K562 (cell line): Measurements from ENCODE around the gene COX18. TPM values are rescaled to one million over a fixed set of nuclear protein-coding genes. Genes with fewer than 3 reads are reported as not detected.

Experiments used
- ATAC-seq: fragments of 200-7000 bp; cut with Tn5 transposase; 3 replicates; pipeline ENCODE4 v1.9.1; 2020; ENCODE audit warnings: moderate library complexity
- BruUV-seq: library from RNA; stranded (reverse); fragments of 400-500 nt; replicated peaks from 2 replicates; lab custom pipeline; 2021; lab: Mats Ljungman, UMichigan
- CTCF ChIA-PET: fragments of 300-600 bp; formaldehyde crosslinking; extraction: SDS; loops from one replicate; lab custom pipeline; 2021; ENCODE audit warnings: low intra/inter-chr PET ratio; lab: Yijun Ruan, JAX
- POLR2A ChIA-PET: fragments of 300-600, 350-650 bp; sonication (Branson Sonifier 250); formaldehyde crosslinking; extraction: SDS; loops from one replicate; lab custom pipeline; 2021; ENCODE audit warnings: antibody characterized with exemption, inconsistent platforms; lab: Yijun Ruan, JAX
- DNase-seq, 4 experiments: peaks; one replicate each; pipeline versions ENCODE4 v3.0.0 to v3.0.0-alpha.2; 2011 to 2018; ENCODE audit warnings: low spot score in 3 of 4, mixed read lengths in 3 of 4; ENCODE audit errors: extremely low read depth in 1 of 4
- FAIRE-seq: peaks from 2 replicates; lab custom pipeline; 2011; peaks lifted over from hg19 to GRCh38; lab: Jason Lieb, UNC
- H2AFZ ChIP-seq: 2 replicates; pipeline ENCODE4 v1.6.0; 2011; ENCODE audit warnings: low read depth, low read length, control low read depth, inconsistent platforms
- H3K27ac ChIP-seq: fragments of 200-600 bp; 3 replicates; pipeline ENCODE4 v1.8.0; 2011; ENCODE audit warnings: low read depth, mild to moderate bottlenecking, control low read depth, inconsistent platforms, low read length, moderate library complexity, mixed read lengths; ENCODE audit errors: extremely low read depth
- H3K27me3 ChIP-seq, 2 experiments: fragments of 300-600 bp in 1 of 2; 2 replicates in 1 of 2; 3 replicates in 1 of 2; pipeline versions ENCODE4 v1.6.0 to v1.8.0; 2011; ENCODE audit warnings: inconsistent platforms in 2 of 2, low read length in 2 of 2, mild to moderate bottlenecking in 1 of 2, mixed read lengths in 1 of 2, moderate library complexity in 1 of 2; ENCODE audit not compliant: control insufficient read depth in 2 of 2, insufficient read depth in 2 of 2
- H3K36me3 ChIP-seq: fragments of 300-600 bp; 3 replicates; pipeline ENCODE4 v1.8.0; 2011; ENCODE audit warnings: mild to moderate bottlenecking, low read length, inconsistent platforms; ENCODE audit not compliant: control insufficient read depth, insufficient read depth
- H3K4me1 ChIP-seq, 2 experiments: fragments of 200-600 bp in 1 of 2; replicated peaks in 1 of 2; 2 replicates in 1 of 2; 3 replicates in 1 of 2; pipeline versions ENCODE4 v1.5.1 to v1.8.0; 2011; ENCODE audit warnings: inconsistent platforms in 2 of 2, low read length in 2 of 2, mild to moderate bottlenecking in 1 of 2, mixed read lengths in 1 of 2, moderate library complexity in 1 of 2; ENCODE audit not compliant: control insufficient read depth in 2 of 2, insufficient read depth in 2 of 2
- H3K4me2 ChIP-seq: 2 replicates; pipeline ENCODE4 v1.6.1; 2011; ENCODE audit warnings: low read length, control low read depth, inconsistent platforms, mixed read lengths; ENCODE audit not compliant: insufficient read depth
- H3K4me3 ChIP-seq: fragments of 200-600 bp; sonication (generic), shearing (Covaris generic); 2 replicates; pipeline ENCODE4 v1.5.1; 2016; ENCODE audit warnings: control low read depth, inconsistent platforms
- H3K79me2 ChIP-seq: fragments of 200-600 bp; 3 replicates; pipeline ENCODE4 v1.8.0; 2011; ENCODE audit warnings: low read length, inconsistent platforms; ENCODE audit not compliant: control insufficient read depth, insufficient read depth
- H3K9ac ChIP-seq, 2 experiments: 2 replicates each; pipeline versions ENCODE4 v1.6.0 to v1.6.1; 2011; ENCODE audit warnings: low read depth in 2 of 2, low read length in 2 of 2, control low read depth in 1 of 2, inconsistent platforms in 1 of 2, mild to moderate bottlenecking in 1 of 2, mixed read lengths in 1 of 2; ENCODE audit not compliant: insufficient read depth in 1 of 2
- H3K9me1 ChIP-seq: one replicate; pipeline ENCODE4 v1.6.0; 2011; ENCODE audit warnings: inconsistent platforms, mild to moderate bottlenecking, low read length, moderate library complexity; ENCODE audit not compliant: control insufficient read depth, insufficient read depth
- H3K9me3 ChIP-seq: replicated peaks from 2 replicates; pipeline ENCODE4 v1.5.1; 2011; ENCODE audit warnings: low read depth, low read length, inconsistent platforms; ENCODE audit not compliant: control insufficient read depth, insufficient read depth
- H4K20me1 ChIP-seq: replicated peaks from 2 replicates; pipeline ENCODE4 v1.6.1; 2011; ENCODE audit warnings: low read length, inconsistent platforms, mixed read lengths; ENCODE audit not compliant: control insufficient read depth, insufficient read depth
- CHAMP1 ChIP-seq: fragments of 450-650 bp; IDR thresholded peaks from 2 replicates; pipeline ENCODE4 v1.6.1; 2016; ENCODE audit warnings: mild to moderate bottlenecking
- CTCF ChIP-seq, 3 experiments: IDR thresholded peaks in 2 of 3; conservative IDR thresholded peaks in 1 of 3; 2 replicates each; pipeline ENCODE4 v1.5.1; 2011 to 2012; ENCODE audit warnings: low read length in 3 of 3, mild to moderate bottlenecking in 3 of 3, control low read depth in 2 of 3, improper control_type of control experiment in 1 of 3, inconsistent platforms in 1 of 3, low read depth in 1 of 3, mixed read lengths in 1 of 3, moderate library complexity in 1 of 3; ENCODE audit not compliant: insufficient read depth in 2 of 3
- E2F3 ChIP-seq: fragments of 250-450 bp; sonication (Bioruptor Pico); IDR thresholded peaks from 2 replicates; pipeline ENCODE4 v1.4.0; 2020; ENCODE audit warnings: mild to moderate bottlenecking
- ELF1 ChIP-seq: fragments of 200-800 bp; sonication (Bioruptor generic); IDR thresholded peaks from 2 replicates; pipeline ENCODE4 v1.6.1; 2016; ENCODE audit warnings: missing genetic modification characterization, missing compliant biosample characterization
- GMEB1 ChIP-seq: fragments of 250-450 bp; sonication (Bioruptor Pico); IDR thresholded peaks from 2 replicates; pipeline ENCODE4 v1.4.0; 2020; ENCODE audit warnings: mild to moderate bottlenecking
- HDAC2 ChIP-seq: fragments of 450-650 bp; IDR thresholded peaks from 2 replicates; pipeline ENCODE4 v1.6.1; 2016; ENCODE audit warnings: mild to moderate bottlenecking
- NBN ChIP-seq: fragments of 450-650 bp; IDR thresholded peaks from 2 replicates; pipeline ENCODE4 v1.6.1; 2016; ENCODE audit warnings: low read depth, mild to moderate bottlenecking
- THRB ChIP-seq: fragments of 450-650 bp; formaldehyde crosslinking; conservative IDR thresholded peaks from 2 replicates; pipeline ENCODE4 v1.4.0; 2022; ENCODE audit warnings: mild to moderate bottlenecking, missing genetic modification characterization
- ZNF184 ChIP-seq: sonication (generic); formaldehyde crosslinking; IDR thresholded peaks from 2 replicates; pipeline ENCODE4 v1.5.0; 2020; ENCODE audit warnings: missing genetic modification reagents
- ZNF584 ChIP-seq: fragments of 200-800 bp; sonication (Bioruptor generic); IDR thresholded peaks from 2 replicates; pipeline ENCODE4 v1.6.1; 2016; ENCODE audit warnings: low read depth, mild to moderate bottlenecking, missing genetic modification characterization, missing compliant biosample characterization
- ZNF586 ChIP-seq: fragments of 450-650 bp; formaldehyde crosslinking; conservative IDR thresholded peaks from 2 replicates; pipeline ENCODE4 v1.4.0; 2020; ENCODE audit warnings: mild to moderate bottlenecking, moderate library complexity
- WGBS: fragments of 100-300 bp; shearing (Covaris generic); methylation state at CpG from one replicate; pipeline ENCODE4 v1.1.6; 2016; ENCODE audit warnings: low coverage, mixed read lengths; ENCODE audit not compliant: insufficient coverage; ENCODE audit errors: missing lambda C conversion rate; 5-methylcytosine and 5-hydroxymethylcytosine counted together
- in situ Hi-C: fragments of 300-500 bp; cut with MboI; formaldehyde crosslinking; loops from 4 replicates; pipeline ENCODE4 v1.15.0; 2018; ENCODE audit warnings: inconsistent platforms, mixed read lengths
- intact Hi-C: fragments of 100-400 bp; cut with micrococcal nuclease; formaldehyde crosslinking; loops from 2 replicates; pipeline ENCODE4 v1.14.2; 2022
- polyA plus RNA-seq, 8 experiments: library from polyadenylated mRNA; depleted of rRNA in 4 of 8; stranded (reverse) in 5 of 8; unstranded in 3 of 8; fragments of >200 nt; fragmentation: Nextera tagmentation in 2 of 8; fragmentation: Illumina TruSeq in 1 of 8; extraction: Ambion mirVana in 2 of 8; extraction: Trizol in 1 of 8; gene quantifications; 2 replicates each; pipeline versions ENCODE4 v1.2.1 to v1.2.3, GENCODE V29; 2011 to 2014; ENCODE audit warnings: inconsistent platforms in 1 of 8, missing spikeins in 1 of 8
- total RNA-seq, 7 experiments: library from RNA; depleted of rRNA in 6 of 7; stranded (reverse); fragments of >200 nt in 6 of 7; fragmentation: Illumina TruSeq in 2 of 7; extraction: Trizol in 2 of 7; gene quantifications; 2 replicates each; pipeline versions ENCODE4 v1.2.1 to v1.2.3, GENCODE V29; 2011 to 2021; ENCODE audit warnings: low replicate concordance in 1 of 7

The COX18 gene
- total and polyA plus RNA-seq, 9 of the 15 experiments (the other 6 are each of a cell fraction or from before 2014, with no cell fraction given): 7.0 to 21.3 (median 14.7) TPM

- Histone ChIP-seq H3K9me3 (0 out of 2 replicates have a peak, but pooled peaks cover 1% of the 10 kb centered on the region), H3K4me2 (no peak overlapping the region), H3K36me3 (no peaks in the 10 kb centered on the region), H3K27ac (no peak overlapping the region), H3K9ac (no peak overlapping the region), H2AFZ (no peak overlapping the region), H3K4me1 (no peaks in the 10 kb centered on the region), H4K20me1 (no peaks in the 10 kb centered on the region), H3K27me3 (no peaks in the 10 kb centered on the region), H3K79me2 (no peaks in the 10 kb centered on the region), H3K4me3 (no peak overlapping the region), H3K9me1 (no peaks in the 10 kb centered on the region)
- DNase-seq (no peak), FAIRE-seq (no peak), ATAC-seq (no peak)
- in situ Hi-C loops: no loop called here
- TF ChIP-seq ZNF586 (no peak), E2F3 (CRISPR knock-in tag) (no peak), CHAMP1 (no peak), THRB (CRISPR knock-in tag) (no peak), GMEB1 (CRISPR knock-in tag) (no peak), CTCF (IDR thresholded peaks at IDR 0.05 in 2 of 3, conservative IDR thresholded peaks at IDR 0.05 in 1 of 3; ENCODE audit: insufficient read depth in 2 of 3, low read depth in 1 of 3, low read length in 3 of 3) (no peak), ELF1 (tag) (no peak), ZNF584 (no peak), HDAC2 (no peak), NBN (no peak), ZNF184 (CRISPR knock-in tag) (no peak)
- WGBS: 23% methylated on average over 2 of the region's 2 CpGs
- ChIA-PET POLR2A (interaction anchor here (1.5 kb wide), 1 partner anchor 11 kb away, joined by 3 read pairs; no protein-coding TSS in a partner anchor), CTCF (no interaction called here)
- intact Hi-C loops: loop anchor here (5.0 kb wide), 1 partner anchor 272 kb away; no protein-coding TSS in a partner anchor
- BruUV-seq: no TSS peak
These were observed 34.6 kb downstream of the COX18 start for GRCh38 chr4:73034896-73035295.
